NB4 (cell line): ENCODE results near the gene GSDME.

ENCODE experiments used
- MAX ChIP-seq: IDR thresholded peaks from 2 replicates; pipeline ENCODE4 v1.6.1; 2011; ENCODE audit warnings: low read depth, low read length
- TF ChIP-seq, protein P1 (sequence below): IDR thresholded peaks from one replicate; pipeline ENCODE4 v1.5.1; 2012; ENCODE audit warnings: low read depth, low read length

GRCh38 chr7:24773646-24774045 is 16.4 kb upstream of the GSDME start:
- TF ChIP-seq, protein P1, sequence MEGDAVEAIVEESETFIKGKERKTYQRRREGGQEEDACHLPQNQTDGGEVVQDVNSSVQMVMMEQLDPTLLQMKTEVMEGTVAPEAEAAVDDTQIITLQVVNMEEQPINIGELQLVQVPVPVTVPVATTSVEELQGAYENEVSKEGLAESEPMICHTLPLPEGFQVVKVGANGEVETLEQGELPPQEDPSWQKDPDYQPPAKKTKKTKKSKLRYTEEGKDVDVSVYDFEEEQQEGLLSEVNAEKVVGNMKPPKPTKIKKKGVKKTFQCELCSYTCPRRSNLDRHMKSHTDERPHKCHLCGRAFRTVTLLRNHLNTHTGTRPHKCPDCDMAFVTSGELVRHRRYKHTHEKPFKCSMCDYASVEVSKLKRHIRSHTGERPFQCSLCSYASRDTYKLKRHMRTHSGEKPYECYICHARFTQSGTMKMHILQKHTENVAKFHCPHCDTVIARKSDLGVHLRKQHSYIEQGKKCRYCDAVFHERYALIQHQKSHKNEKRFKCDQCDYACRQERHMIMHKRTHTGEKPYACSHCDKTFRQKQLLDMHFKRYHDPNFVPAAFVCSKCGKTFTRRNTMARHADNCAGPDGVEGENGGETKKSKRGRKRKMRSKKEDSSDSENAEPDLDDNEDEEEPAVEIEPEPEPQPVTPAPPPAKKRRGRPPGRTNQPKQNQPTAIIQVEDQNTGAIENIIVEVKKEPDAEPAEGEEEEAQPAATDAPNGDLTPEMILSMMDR: no peak
- TF ChIP-seq MAX: no peak
